Endothelial cell (in vitro differentiated cells): ENCODE data around the gene TMEM247. TPM values are rescaled to one million over a fixed set of nuclear protein-coding genes. Genes with fewer than 3 reads are reported as not detected.
"Not testable (repeated sequence)": the region's sequence is repeated elsewhere in the genome, so short reads cannot be mapped to it uniquely, and the experiment has no call there.

Source experiments
- DNase-seq: peaks from one replicate; pipeline ENCODE4 v3.0.0; 2021; ENCODE audit warnings: low spot score
- H3K27ac Mint-ChIP-seq: one replicate; pipeline ENCODE4 v1.8.0; 2021; ENCODE audit warnings: mixed read lengths, inconsistent platforms; ENCODE audit not compliant: unreplicated experiment
- H3K27me3 Mint-ChIP-seq: one replicate; pipeline ENCODE4 v1.8.0; 2021; ENCODE audit warnings: mild to moderate bottlenecking, moderate library complexity, mixed read lengths, inconsistent platforms; ENCODE audit not compliant: unreplicated experiment
- H3K36me3 Mint-ChIP-seq: one replicate; pipeline ENCODE4 v1.8.0; 2021; ENCODE audit warnings: mild to moderate bottlenecking, low read depth, mixed read lengths, inconsistent platforms; ENCODE audit not compliant: unreplicated experiment
- H3K4me1 Mint-ChIP-seq: one replicate; pipeline ENCODE4 v1.8.0; 2021; ENCODE audit warnings: mild to moderate bottlenecking, mixed read lengths, inconsistent platforms; ENCODE audit not compliant: unreplicated experiment
- H3K4me3 Mint-ChIP-seq: one replicate; pipeline ENCODE4 v1.8.0; 2021; ENCODE audit warnings: mild to moderate bottlenecking, mixed read lengths, inconsistent platforms; ENCODE audit not compliant: unreplicated experiment
- H3K9me3 Mint-ChIP-seq: one replicate; pipeline ENCODE4 v1.8.0; 2021; ENCODE audit warnings: mixed read lengths, inconsistent platforms; ENCODE audit not compliant: unreplicated experiment
- total RNA-seq: library from RNA; stranded (reverse); fragmentation: NEBNext Ultra II Directional; extraction: Animal tissue kit (Norgen Biotek cat#: 25700); gene quantifications from one replicate; pipeline ENCODE4 v1.2.1, GENCODE V29; 2021; ENCODE audit not compliant: unreplicated experiment
- TF ChIP-seq, protein P1 (sequence below): fragments of 200-600 bp; sonication (generic); IDR thresholded peaks from one replicate; pipeline ENCODE4 v1.5.0; 2021; ENCODE audit warnings: antibody characterized with exemption; ENCODE audit not compliant: unreplicated experiment

The TMEM247 gene
- total RNA-seq, 1 donor from 2014 or later: not detected

DNA sequence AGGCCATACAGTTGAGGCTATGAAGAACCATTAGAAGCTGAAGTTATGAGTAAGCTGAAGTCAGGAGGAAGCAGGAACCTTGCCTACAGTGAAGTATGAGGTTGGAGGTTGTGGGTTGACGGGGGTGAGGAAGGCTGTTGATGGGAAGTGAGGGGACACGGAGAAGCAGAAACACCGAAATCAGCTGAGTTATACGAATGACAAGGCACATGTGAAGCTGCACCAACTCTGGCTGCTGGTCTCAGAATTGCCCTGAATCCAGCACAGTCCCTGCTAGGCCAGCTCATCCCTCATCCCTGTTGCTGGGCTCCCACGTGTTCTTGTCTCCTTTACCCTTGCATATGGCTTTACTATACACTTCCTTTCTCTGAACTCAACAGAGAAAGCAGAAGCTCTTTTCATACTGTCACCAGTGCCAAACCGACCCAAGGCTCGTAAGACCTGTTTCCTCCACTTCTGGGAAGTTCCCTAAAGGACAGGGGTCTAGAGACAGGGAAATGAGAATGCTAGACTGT, 9.2 kb upstream of the TMEM247 start:
- peaks cover 7% of the 10 kb centered on the region for H3K4me1 Mint-ChIP-seq

DNA sequence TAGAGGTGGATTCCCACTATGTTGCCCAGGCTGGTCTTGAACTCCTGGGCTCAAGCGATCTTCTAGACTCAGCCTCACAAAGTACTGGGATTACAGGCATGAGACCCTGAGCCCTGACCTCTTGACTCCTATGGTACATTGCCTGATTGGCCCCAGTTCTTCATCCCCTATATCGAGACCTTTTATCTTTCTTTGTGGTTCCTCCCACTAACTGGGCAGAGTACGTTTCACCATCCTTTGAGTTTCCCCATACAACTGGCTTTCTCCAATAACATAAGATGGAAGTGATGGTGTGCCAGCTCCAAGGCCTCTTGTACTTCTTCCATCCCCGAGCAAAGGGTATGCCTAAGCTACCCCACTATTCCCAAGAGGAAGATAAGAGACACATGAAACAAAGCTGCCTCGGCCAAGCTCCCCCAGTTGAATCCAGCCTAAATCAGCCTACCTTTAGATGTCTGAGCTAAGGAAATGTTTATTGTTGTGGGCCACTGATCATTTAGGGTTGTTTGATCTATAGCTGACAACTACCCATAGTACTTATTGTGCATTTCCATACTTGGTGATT, 8.3 kb upstream of the TMEM247 start:
- Mint-ChIP-seq H3K4me3 (no peak overlapping the region), H3K27ac (no peak overlapping the region), H3K9me3 (no peaks in the 10 kb centered on the region), H3K4me1 (peaks cover 7% of the 10 kb centered on the region), H3K36me3 (no peaks in the 10 kb centered on the region), H3K27me3 (peaks cover 2% of the 10 kb centered on the region)
- no peak for DNase-seq
- TF ChIP-seq, protein P1, sequence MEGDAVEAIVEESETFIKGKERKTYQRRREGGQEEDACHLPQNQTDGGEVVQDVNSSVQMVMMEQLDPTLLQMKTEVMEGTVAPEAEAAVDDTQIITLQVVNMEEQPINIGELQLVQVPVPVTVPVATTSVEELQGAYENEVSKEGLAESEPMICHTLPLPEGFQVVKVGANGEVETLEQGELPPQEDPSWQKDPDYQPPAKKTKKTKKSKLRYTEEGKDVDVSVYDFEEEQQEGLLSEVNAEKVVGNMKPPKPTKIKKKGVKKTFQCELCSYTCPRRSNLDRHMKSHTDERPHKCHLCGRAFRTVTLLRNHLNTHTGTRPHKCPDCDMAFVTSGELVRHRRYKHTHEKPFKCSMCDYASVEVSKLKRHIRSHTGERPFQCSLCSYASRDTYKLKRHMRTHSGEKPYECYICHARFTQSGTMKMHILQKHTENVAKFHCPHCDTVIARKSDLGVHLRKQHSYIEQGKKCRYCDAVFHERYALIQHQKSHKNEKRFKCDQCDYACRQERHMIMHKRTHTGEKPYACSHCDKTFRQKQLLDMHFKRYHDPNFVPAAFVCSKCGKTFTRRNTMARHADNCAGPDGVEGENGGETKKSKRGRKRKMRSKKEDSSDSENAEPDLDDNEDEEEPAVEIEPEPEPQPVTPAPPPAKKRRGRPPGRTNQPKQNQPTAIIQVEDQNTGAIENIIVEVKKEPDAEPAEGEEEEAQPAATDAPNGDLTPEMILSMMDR: no peak

More for the DNA sequence above, 9.2 kb upstream of the TMEM247 start:
- Mint-ChIP-seq H3K9me3 (no peaks in the 10 kb centered on the region), H3K27ac (no peak overlapping the region), H3K4me3 (no peak overlapping the region), H3K36me3 (no peaks in the 10 kb centered on the region), H3K27me3 (peaks cover 5% of the 10 kb centered on the region)
- TF ChIP-seq, protein P1: no peak
- DNase-seq: no peak

DNA sequence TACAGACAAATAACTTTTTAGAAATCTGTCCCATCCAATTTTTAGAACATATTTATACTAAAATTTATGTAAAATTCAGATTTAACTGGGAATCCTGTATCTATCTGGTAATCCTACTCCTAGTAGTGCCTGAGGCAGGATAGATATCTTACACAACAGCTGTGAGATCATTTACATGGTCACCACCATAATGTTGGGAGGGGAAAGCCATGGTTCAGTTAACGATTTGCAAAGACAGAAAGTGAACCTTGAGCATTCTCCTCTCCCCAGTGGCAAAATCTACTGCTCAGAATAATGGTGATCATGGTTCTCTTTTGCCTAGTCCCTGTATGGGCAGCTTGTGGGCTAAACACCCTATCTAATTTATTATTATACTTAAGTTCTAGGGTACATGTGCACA, 7.7 kb upstream of the TMEM247 start:
- Mint-ChIP-seq H3K9me3 (no peaks in the 10 kb centered on the region), H3K27me3 (peaks cover 2% of the 10 kb centered on the region), H3K4me1 (peaks cover 7% of the 10 kb centered on the region), H3K4me3 (no peak overlapping the region), H3K36me3 (no peaks in the 10 kb centered on the region), H3K27ac (no peak overlapping the region)
- DNase-seq: no peak
- TF ChIP-seq, protein P1: no peak

DNA sequence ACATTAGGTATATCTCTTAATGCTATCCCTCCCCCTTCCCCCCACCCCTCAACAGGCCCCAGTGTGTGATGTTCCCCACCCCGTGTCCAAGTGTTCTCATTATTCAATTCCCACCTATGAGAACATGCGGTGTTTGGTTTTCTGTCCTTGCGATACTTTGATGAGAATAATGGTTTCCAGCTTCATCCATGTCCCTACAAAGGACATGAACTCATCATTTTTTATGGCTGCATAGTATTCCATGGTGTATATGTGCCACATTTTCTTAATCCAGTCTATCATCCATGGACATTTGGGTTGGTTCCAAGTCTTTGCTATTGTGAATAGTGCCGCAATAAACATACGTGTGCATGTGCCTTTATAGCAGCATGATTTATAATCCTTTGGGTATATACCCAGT, 7.2 kb upstream of the TMEM247 start:
- not testable (repeated sequence) for H3K9me3 Mint-ChIP-seq, H3K4me3 Mint-ChIP-seq, H3K27ac Mint-ChIP-seq, H3K4me1 Mint-ChIP-seq, DNase-seq, H3K27me3 Mint-ChIP-seq, H3K36me3 Mint-ChIP-seq

DNA sequence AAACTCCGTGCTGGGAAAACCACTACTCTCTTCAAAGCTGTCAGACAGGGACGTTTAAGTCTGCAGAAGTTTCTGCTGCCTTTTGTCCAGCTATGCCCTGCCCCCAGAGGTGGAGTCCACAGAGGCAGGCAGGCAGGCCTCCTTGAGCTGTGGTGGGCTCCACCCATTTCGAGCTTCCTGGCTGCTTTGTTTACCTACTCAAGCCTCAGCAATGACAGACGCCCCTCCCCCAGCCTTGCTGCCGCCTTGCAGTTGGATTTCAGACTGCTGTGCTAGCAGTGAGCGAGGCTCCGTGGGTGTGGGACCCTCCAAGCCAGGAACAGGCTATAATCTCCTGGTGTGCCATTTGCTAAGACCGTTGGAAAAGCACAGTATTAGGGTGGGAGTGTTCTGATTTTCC, 1.9 kb upstream of the TMEM247 start:
- not testable (repeated sequence) for H3K27ac Mint-ChIP-seq, H3K9me3 Mint-ChIP-seq, H3K27me3 Mint-ChIP-seq, H3K36me3 Mint-ChIP-seq, H3K4me1 Mint-ChIP-seq, DNase-seq, H3K4me3 Mint-ChIP-seq

DNA sequence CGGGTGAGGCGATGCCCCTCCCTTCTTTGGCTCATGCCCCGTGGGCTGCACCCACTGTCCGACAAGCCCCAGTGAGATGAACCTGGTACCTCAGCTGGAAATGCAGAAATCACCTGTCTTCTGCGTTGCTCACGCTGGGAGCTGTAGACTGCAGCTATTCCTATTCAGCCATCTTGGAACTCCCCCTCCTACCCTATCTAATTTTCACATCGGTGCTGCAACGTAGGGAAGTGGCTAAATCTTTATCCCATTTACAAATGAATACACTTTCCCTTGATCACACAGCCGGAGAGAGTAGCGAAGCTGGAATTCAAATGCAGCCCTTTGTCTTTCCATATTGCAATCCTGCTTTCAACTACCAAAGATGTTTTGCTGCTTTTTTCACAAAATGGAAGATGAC, 1.4 kb upstream of the TMEM247 start:
- no peak for DNase-seq
- TF ChIP-seq, protein P1: no peak
- Mint-ChIP-seq H3K27ac (no peak overlapping the region), H3K9me3 (no peaks in the 10 kb centered on the region), H3K4me3 (no peak overlapping the region), H3K27me3 (no peaks in the 10 kb centered on the region), H3K36me3 (no peaks in the 10 kb centered on the region), H3K4me1 (no peaks in the 10 kb centered on the region)
